Muscle of leg (tissue), 11 donors: ENCODE measurements around the gene OR14C36. TPM values are rescaled to one million over a fixed set of nuclear protein-coding genes. Genes with fewer than 3 reads are reported as not detected.

Experiments
- DNase-seq: peaks from one replicate; pipeline ENCODE4 v3.0.0; 2013
- H3K27ac ChIP-seq: one replicate; pipeline ENCODE4 v1.5.1; 2013; ENCODE audit warnings: mild to moderate bottlenecking, low read length, control low read depth
- H3K27me3 ChIP-seq: one replicate; pipeline ENCODE4 v1.6.1; 2013; ENCODE audit warnings: low read length; ENCODE audit not compliant: control insufficient read depth, insufficient read depth
- H3K36me3 ChIP-seq: one replicate; pipeline ENCODE4 v1.6.1; 2013; ENCODE audit warnings: low read length; ENCODE audit not compliant: control insufficient read depth, insufficient read depth
- H3K4me1 ChIP-seq: one replicate; pipeline ENCODE4 v1.6.1; 2013; ENCODE audit warnings: low read length; ENCODE audit not compliant: control insufficient read depth, insufficient read depth
- H3K4me3 ChIP-seq: one replicate; pipeline ENCODE4 v1.5.1; 2013; ENCODE audit warnings: low read length, control low read depth
- H3K9me3 ChIP-seq: replicated peaks from 2 replicates; pipeline ENCODE4 v1.6.1; 2013; ENCODE audit warnings: low read depth, low read length; ENCODE audit not compliant: control insufficient read depth
- WGBS: methylation state at CpG from one replicate; pipeline ENCODE4 v1.1.5; 2013; ENCODE audit warnings: missing lambda C conversion rate; ENCODE audit not compliant: insufficient coverage; 5-methylcytosine and 5-hydroxymethylcytosine counted together
- polyA plus RNA-seq, 8 donors: library from polyadenylated mRNA; unstranded; fragments of 120-200 nt; gene quantifications; one replicate each; pipeline versions ENCODE4 v1.2.1 to v1.2.3, GENCODE V29; 2013; ENCODE audit warnings: inconsistent platforms in 1 of 8, low replicate concordance in 1 of 8; ENCODE audit not compliant: insufficient read length in 8 of 8, insufficient read depth in 1 of 8
- total RNA-seq: library from RNA; stranded (reverse); fragments of 120-200 nt; gene quantifications from one replicate; pipeline ENCODE4 v1.2.4, GENCODE V29; 2013

OR14C36 gene
- total and polyA plus RNA-seq, 9 donors, result not detected

- no peaks in the 10 kb centered on the region for H3K4me1 ChIP-seq
Observed at GRCh38 chr1:248366609-248367008, 18.0 kb downstream of the OR14C36 start.

GRCh38 chr1:248372394-248372793 lies 23.8 kb downstream of the OR14C36 start:
- Histone ChIP-seq H3K27me3 (no peaks in the 10 kb centered on the region), H3K4me1 (no peaks in the 10 kb centered on the region), H3K27ac (no peak overlapping the region), H3K4me3 (no peak overlapping the region), H3K36me3 (no peaks in the 10 kb centered on the region), H3K9me3 (peaks cover 15% of the 10 kb centered on the region)
- DNase-seq, result no peak
- 94% methylated on average over 5 of the region's 5 CpGs for WGBS

More at GRCh38 chr1:248366609-248367008, 18.0 kb downstream of the OR14C36 start:
- H3K27me3 ChIP-seq, result no peaks in the 10 kb centered on the region
- H3K4me3 ChIP-seq, result no peak overlapping the region
- H3K9me3 ChIP-seq, result peaks cover 6% of the 10 kb centered on the region
- DNase-seq, result no peak
- H3K36me3 ChIP-seq, result no peaks in the 10 kb centered on the region
- no peak overlapping the region for H3K27ac ChIP-seq

GRCh38 chr1:248373761-248374160 lies 25.2 kb downstream of the OR14C36 start:
- Histone ChIP-seq H3K27ac (no peak overlapping the region), H3K4me3 (no peak overlapping the region), H3K36me3 (no peaks in the 10 kb centered on the region), H3K4me1 (no peaks in the 10 kb centered on the region), H3K9me3 (peaks cover 15% of the 10 kb centered on the region), H3K27me3 (no peaks in the 10 kb centered on the region)
- DNase-seq, result no peak
- WGBS, result 62% methylated on average over 4 of the region's 4 CpGs

GRCh38 chr1:248375446-248375845 lies 26.9 kb downstream of the OR14C36 start, which contains the start of gene OR2T6:
Gene OR2T6 (plus strand): TSS chr1:248375746. CDS start chr1:248387609, 11,863 bp downstream.
- Histone ChIP-seq H3K27me3 (no peaks in the 10 kb centered on the region), H3K4me3 (no peak within 1 kb of the TSS), H3K27ac (no peak within 1 kb of the TSS), H3K36me3 (no peaks in the 10 kb centered on the region), H3K9me3 (peaks cover 15% of the 10 kb centered on the region), H3K4me1 (no peaks in the 10 kb centered on the region)
- DNase-seq, result no peak

GRCh38 chr1:248376916-248377315 lies 28.3 kb downstream of the OR14C36 start:
- Histone ChIP-seq H3K9me3 (peaks cover 16% of the 10 kb centered on the region), H3K4me1 (no peaks in the 10 kb centered on the region), H3K27ac (no peak overlapping the region), H3K4me3 (no peak overlapping the region), H3K36me3 (no peaks in the 10 kb centered on the region), H3K27me3 (no peaks in the 10 kb centered on the region)
- WGBS, result 80% methylated on average over 1 of the region's 3 CpGs
- DNase-seq, result no peak

- Histone ChIP-seq H3K27me3 (no peaks in the 10 kb centered on the region), H3K9me3 (peaks cover 8% of the 10 kb centered on the region), H3K27ac (no peak overlapping the region), H3K4me1 (no peaks in the 10 kb centered on the region), H3K4me3 (no peak overlapping the region), H3K36me3 (no peaks in the 10 kb centered on the region)
- no CpG with 5 or more reads among the region's 3 CpGs for WGBS
- DNase-seq, result no peak
Observed at GRCh38 chr1:248380854-248381253, 32.3 kb downstream of the OR14C36 start.

GRCh38 chr1:248388426-248388825 lies 39.9 kb downstream of the OR14C36 start:
- no peak for DNase-seq
- Histone ChIP-seq H3K27me3 (no peaks in the 10 kb centered on the region), H3K36me3 (no peaks in the 10 kb centered on the region), H3K27ac (no peak overlapping the region), H3K4me1 (no peaks in the 10 kb centered on the region), H3K9me3 (peaks cover 32% of the 10 kb centered on the region), H3K4me3 (no peak overlapping the region)
- 80% methylated on average over 1 of the region's 2 CpGs for WGBS

- Histone ChIP-seq H3K36me3 (no peaks in the 10 kb centered on the region), H3K9me3 (peaks cover 27% of the 10 kb centered on the region), H3K4me1 (no peaks in the 10 kb centered on the region), H3K4me3 (no peak overlapping the region), H3K27me3 (no peaks in the 10 kb centered on the region), H3K27ac (no peak overlapping the region)
- DNase-seq, result no peak
- no CpG with 5 or more reads among the region's 2 CpGs for WGBS
Observed at GRCh38 chr1:248393050-248393449, 44.5 kb downstream of the OR14C36 start.

Other genes with a start within 250 kb of the OR14C36 start
- gene OR2M5, start 203.6 kb upstream of the OR14C36 start, total RNA-seq, result not detected
- not detected for gene OR2M5, start 203.6 kb upstream of the OR14C36 start, polyA plus RNA-seq
- not detected for gene OR2M2, start 174.0 kb upstream of the OR14C36 start, total RNA-seq
- gene OR2M2, start 174.0 kb upstream of the OR14C36 start, polyA plus RNA-seq, result not detected
- gene OR2M3, start 151.5 kb upstream of the OR14C36 start, total RNA-seq, result not detected
- under 1 TPM in 7 of 8 donors, not detected in 1; 0.01 to 0.10 (median 0.03) TPM for gene OR2M3, start 151.5 kb upstream of the OR14C36 start, polyA plus RNA-seq
- not detected for gene OR2M4, start 117.4 kb upstream of the OR14C36 start, total RNA-seq
- gene OR2M4, start 117.4 kb upstream of the OR14C36 start, polyA plus RNA-seq, result under 1 TPM in 3 of 8 donors, not detected in 5; 0.04 TPM
- not detected for gene OR2T33, start 70.8 kb upstream of the OR14C36 start, total RNA-seq
- gene OR2T33, start 70.8 kb upstream of the OR14C36 start, polyA plus RNA-seq, result under 1 TPM in 1 of 8 donors, not detected in 7; 0.04 TPM
- not detected for gene OR2T12, start 45.4 kb upstream of the OR14C36 start, total RNA-seq
- gene OR2T12, start 45.4 kb upstream of the OR14C36 start, polyA plus RNA-seq, result under 1 TPM in 1 of 8 donors, not detected in 7; 0.03 TPM
- gene OR2M7, start 24.2 kb upstream of the OR14C36 start, total RNA-seq, result not detected
- not detected for gene OR2M7, start 24.2 kb upstream of the OR14C36 start, polyA plus RNA-seq
- gene OR2T4, start 12.9 kb downstream of the OR14C36 start, total RNA-seq, result not detected
- gene OR2T4, start 12.9 kb downstream of the OR14C36 start, polyA plus RNA-seq, result not detected
- gene OR2T6, start 27.0 kb downstream of the OR14C36 start, total RNA-seq, result not detected
- not detected for gene OR2T6, start 27.0 kb downstream of the OR14C36 start, polyA plus RNA-seq
- not detected for gene OR2T1, start 54.3 kb downstream of the OR14C36 start, total RNA-seq
- gene OR2T1, start 54.3 kb downstream of the OR14C36 start, polyA plus RNA-seq, result not detected
- not detected for gene OR2T2, start 96.9 kb downstream of the OR14C36 start, total RNA-seq
- gene OR2T2, start 96.9 kb downstream of the OR14C36 start, polyA plus RNA-seq, result under 1 TPM in 1 of 8 donors, not detected in 7; 0.06 TPM
- gene OR2T3, start 124.6 kb downstream of the OR14C36 start, total RNA-seq, result not detected
- not detected for gene OR2T3, start 124.6 kb downstream of the OR14C36 start, polyA plus RNA-seq
- gene OR2T5, start 139.8 kb downstream of the OR14C36 start, total RNA-seq, result not detected
- gene OR2T5, start 139.8 kb downstream of the OR14C36 start, polyA plus RNA-seq, result not detected
- gene OR2G6, start 159.3 kb downstream of the OR14C36 start, total RNA-seq, result not detected
- gene OR2G6, start 159.3 kb downstream of the OR14C36 start, polyA plus RNA-seq, result under 1 TPM in 1 of 8 donors, not detected in 7; 0.06 TPM
- gene OR2T29, start 214.0 kb downstream of the OR14C36 start, total RNA-seq, result not detected
- gene OR2T29, start 214.0 kb downstream of the OR14C36 start, polyA plus RNA-seq, result not detected
- gene OR2T34, start 226.0 kb downstream of the OR14C36 start, total RNA-seq, result not detected
- not detected for gene OR2T34, start 226.0 kb downstream of the OR14C36 start, polyA plus RNA-seq
- not detected for gene OR2T10, start 248.9 kb downstream of the OR14C36 start, total RNA-seq
- not detected for gene OR2T10, start 248.9 kb downstream of the OR14C36 start, polyA plus RNA-seq